ENCODE measurements around the gene TTC9.

The TTC9 gene

DNA sequence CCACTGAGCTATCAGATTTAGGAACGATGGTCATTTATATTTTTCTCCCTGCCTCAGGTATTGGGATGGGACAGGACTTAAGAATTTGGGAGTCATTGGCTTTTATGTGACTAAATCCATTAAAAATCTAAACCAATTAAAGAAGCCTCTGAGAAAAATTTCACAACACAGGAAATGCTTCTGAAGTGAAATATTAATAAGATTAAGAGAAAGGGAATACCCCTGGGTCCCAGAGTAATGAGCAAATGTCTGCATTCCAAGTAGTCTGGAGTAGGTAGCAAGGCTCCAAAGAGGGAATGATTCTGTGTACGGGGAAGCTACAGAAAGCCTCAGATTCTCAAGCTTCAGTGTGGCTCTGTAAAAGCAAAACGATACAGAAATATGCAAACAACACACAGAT, 40.6 kb upstream of the TTC9 start:
- peak overlapping the region; percentile 75 for H3K4me3 ChIP-seq (ENCODE audit: low read depth, low read length)
- no peak for DNase-seq (ENCODE audit: low read depth)
- TF ChIP-seq, protein P1, sequence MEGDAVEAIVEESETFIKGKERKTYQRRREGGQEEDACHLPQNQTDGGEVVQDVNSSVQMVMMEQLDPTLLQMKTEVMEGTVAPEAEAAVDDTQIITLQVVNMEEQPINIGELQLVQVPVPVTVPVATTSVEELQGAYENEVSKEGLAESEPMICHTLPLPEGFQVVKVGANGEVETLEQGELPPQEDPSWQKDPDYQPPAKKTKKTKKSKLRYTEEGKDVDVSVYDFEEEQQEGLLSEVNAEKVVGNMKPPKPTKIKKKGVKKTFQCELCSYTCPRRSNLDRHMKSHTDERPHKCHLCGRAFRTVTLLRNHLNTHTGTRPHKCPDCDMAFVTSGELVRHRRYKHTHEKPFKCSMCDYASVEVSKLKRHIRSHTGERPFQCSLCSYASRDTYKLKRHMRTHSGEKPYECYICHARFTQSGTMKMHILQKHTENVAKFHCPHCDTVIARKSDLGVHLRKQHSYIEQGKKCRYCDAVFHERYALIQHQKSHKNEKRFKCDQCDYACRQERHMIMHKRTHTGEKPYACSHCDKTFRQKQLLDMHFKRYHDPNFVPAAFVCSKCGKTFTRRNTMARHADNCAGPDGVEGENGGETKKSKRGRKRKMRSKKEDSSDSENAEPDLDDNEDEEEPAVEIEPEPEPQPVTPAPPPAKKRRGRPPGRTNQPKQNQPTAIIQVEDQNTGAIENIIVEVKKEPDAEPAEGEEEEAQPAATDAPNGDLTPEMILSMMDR (IDR thresholded peaks at IDR 0.05; ENCODE audit: low read depth, low read length, missing control alignments): no peak

DNA sequence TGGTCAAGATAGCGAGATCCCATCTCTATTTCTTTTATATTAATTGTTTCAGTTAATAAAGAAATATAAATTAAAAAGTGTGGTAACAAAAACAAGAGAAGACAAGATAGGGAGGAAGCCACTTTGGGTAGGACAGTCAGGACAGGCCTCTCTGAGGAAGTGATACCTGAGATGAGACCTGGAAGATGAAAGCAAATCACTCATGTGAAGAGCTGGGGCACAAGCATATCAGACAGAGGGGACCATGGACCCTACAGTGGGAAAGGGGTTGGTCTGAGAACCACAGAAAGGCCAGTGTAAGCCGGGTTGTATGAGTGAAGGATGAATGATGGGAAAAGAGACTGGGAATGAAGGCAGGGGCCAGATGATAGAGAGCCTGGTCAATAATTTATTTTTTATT, 39.5 kb upstream of the TTC9 start:
- H3K4me3 ChIP-seq (ENCODE audit: low read depth, low read length): no peak overlapping the region
- DNase-seq (ENCODE audit: low read depth): no peak
- TF ChIP-seq, protein P1 (IDR thresholded peaks at IDR 0.05; ENCODE audit: low read depth, low read length, missing control alignments): no peak

DNA sequence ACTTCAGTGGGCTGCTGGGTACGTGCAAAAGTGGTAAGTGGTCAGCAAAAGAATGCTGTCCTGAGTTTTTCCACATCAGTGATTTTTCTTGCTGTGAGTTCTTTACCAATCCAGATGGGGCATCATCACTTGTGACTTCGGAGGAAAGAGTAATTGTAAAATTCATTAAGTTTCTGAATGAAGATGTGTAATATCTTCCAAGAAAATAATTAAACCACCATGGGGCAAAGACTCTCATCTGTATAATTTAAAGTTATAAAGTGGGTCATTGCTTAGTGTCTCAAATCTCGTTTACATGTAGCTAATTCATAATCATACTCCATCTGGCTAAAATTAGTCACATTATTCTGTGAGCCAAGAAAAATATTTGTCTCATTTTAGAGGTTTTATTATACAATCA, 30.5 kb upstream of the TTC9 start:
- DNase-seq (ENCODE audit: low read depth): no peak
- TF ChIP-seq, protein P1 (IDR thresholded peaks at IDR 0.05; ENCODE audit: low read depth, low read length, missing control alignments): no peak
- no peak overlapping the region for H3K4me3 ChIP-seq (ENCODE audit: low read depth, low read length)

DNA sequence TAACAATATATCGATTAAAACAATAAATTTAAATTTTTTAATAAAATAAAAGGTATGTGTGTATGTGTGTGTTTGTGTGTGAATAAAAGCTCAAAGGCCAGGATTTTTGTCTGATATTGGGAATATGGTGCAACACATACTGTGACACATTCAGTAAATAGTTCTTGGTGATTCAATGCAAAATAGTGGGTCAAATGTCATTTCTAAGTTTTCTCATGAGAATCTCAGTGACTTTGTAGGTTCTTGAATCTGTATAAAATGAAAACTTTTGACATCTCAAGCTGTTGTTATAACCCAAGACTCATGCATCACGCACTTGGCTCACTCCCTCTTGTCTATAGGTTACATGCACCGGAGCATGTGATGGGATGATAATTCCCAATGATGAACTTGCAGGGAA, 25.1 kb upstream of the TTC9 start:
- no peak overlapping the region for H3K4me3 ChIP-seq (ENCODE audit: low read depth, low read length)
- TF ChIP-seq, protein P1 (IDR thresholded peaks at IDR 0.05; ENCODE audit: low read depth, low read length, missing control alignments): no peak
- no peak for DNase-seq (ENCODE audit: low read depth)

GRCh38 chr14:70618314-70618713, 23.4 kb upstream of the TTC9 start:
- no peak overlapping the region for H3K4me3 ChIP-seq (ENCODE audit: low read depth, low read length)
- no peak for DNase-seq (ENCODE audit: low read depth)
- TF ChIP-seq, protein P1 (IDR thresholded peaks at IDR 0.05; ENCODE audit: low read depth, low read length, missing control alignments): no peak

- H3K4me3 ChIP-seq (ENCODE audit: low read depth, low read length): no peak overlapping the region
- no peak for DNase-seq (ENCODE audit: low read depth)
- TF ChIP-seq, protein P1 (IDR thresholded peaks at IDR 0.05; ENCODE audit: low read depth, low read length, missing control alignments): no peak
Measured at GRCh38 chr14:70619708-70620107, 22.0 kb upstream of the TTC9 start.

GRCh38 chr14:70622111-70622712, 19.5 kb upstream of the TTC9 start:
- H3K4me3 ChIP-seq (ENCODE audit: low read depth, low read length): no peak overlapping the region
- DNase-seq (ENCODE audit: low read depth): no peak
- TF ChIP-seq, protein P1 (IDR thresholded peaks at IDR 0.05; ENCODE audit: low read depth, low read length, missing control alignments): peak; percentile 94
